HepG2 (cell line): ENCODE results near the gene FOXL3. TPM values are rescaled to one million over a fixed set of nuclear protein-coding genes. Genes with fewer than 3 reads are reported as not detected.

ENCODE experiments used
- ATAC-seq: fragments of 200-7000 bp; cut with Tn5 transposase; 3 replicates; pipeline ENCODE4 v1.9.1; 2020; ENCODE audit warnings: mild to moderate bottlenecking, moderate library complexity
- BruUV-seq: library from RNA; stranded (reverse); fragments of 400-500 nt; replicated peaks from 2 replicates; lab custom pipeline; 2021; lab: Mats Ljungman, UMichigan
- CTCF ChIA-PET: fragments of 300-600 bp; formaldehyde crosslinking; extraction: SDS; loops from one replicate; lab custom pipeline; 2021; ENCODE audit warnings: low total read pairs, inconsistent platforms, low intra/inter-chr PET ratio; lab: Yijun Ruan, JAX
- POLR2A ChIA-PET: fragments of 350-600 bp; sonication (Branson Sonifier 250); formaldehyde crosslinking; loops from one replicate; lab custom pipeline; 2020; ENCODE audit warnings: antibody characterized with exemption, inconsistent platforms; lab: Yijun Ruan, JAX
- DNase-seq: peaks from one replicate; pipeline ENCODE4 v3.0.0-alpha.2; 2015; ENCODE audit warnings: low spot score
- FAIRE-seq: peaks from 3 replicates; lab custom pipeline; 2011; peaks lifted over from hg19 to GRCh38; lab: Jason Lieb, UNC
- H2AFZ ChIP-seq: one replicate; pipeline ENCODE4 v1.6.1; 2011; ENCODE audit warnings: low read length, inconsistent platforms
- H3K27ac ChIP-seq: fragments of 300-600 bp; 3 replicates; pipeline ENCODE4 v1.8.0; 2011; ENCODE audit warnings: mixed run types, mild to moderate bottlenecking, mixed read lengths, low read length, inconsistent platforms; ENCODE audit not compliant: insufficient read depth; ENCODE audit errors: extremely low read length
- H3K27me3 ChIP-seq, 2 experiments: fragments of 200-600 bp in 1 of 2; 2 replicates in 1 of 2; 3 replicates in 1 of 2; pipeline versions ENCODE4 v1.6.0 to v1.8.0; 2011; ENCODE audit warnings: low read length in 2 of 2, mild to moderate bottlenecking in 2 of 2, moderate library complexity in 2 of 2, inconsistent platforms in 1 of 2; ENCODE audit not compliant: insufficient read depth in 2 of 2, control insufficient read depth in 1 of 2
- H3K36me3 ChIP-seq, 2 experiments: fragments of 200-600 bp in 1 of 2; replicated peaks in 1 of 2; 2 replicates in 1 of 2; 3 replicates in 1 of 2; pipeline versions ENCODE4 v1.5.1 to v1.8.0; 2011; ENCODE audit warnings: low read length in 2 of 2, inconsistent platforms in 1 of 2; ENCODE audit not compliant: insufficient read depth in 2 of 2, control insufficient read depth in 1 of 2
- H3K4me1 ChIP-seq: 2 replicates; pipeline ENCODE4 v1.5.1; 2012; ENCODE audit warnings: low read length, inconsistent platforms; ENCODE audit not compliant: insufficient read depth
- H3K4me2 ChIP-seq: 2 replicates; pipeline ENCODE4 v1.6.0; 2011; ENCODE audit warnings: low read depth, low read length, inconsistent platforms
- H3K4me3 ChIP-seq, 3 experiments: fragments of 200-600 bp in 1 of 3; sonication (generic), shearing (Covaris generic) in 1 of 3; replicated peaks in 1 of 3; 2 replicates each; pipeline ENCODE4 v1.5.1; 2011 to 2016; ENCODE audit warnings: low read length in 3 of 3, inconsistent platforms in 2 of 3, low read depth in 2 of 3, mild to moderate bottlenecking in 2 of 3, control low read depth in 1 of 3, mixed read lengths in 1 of 3; ENCODE audit not compliant: insufficient read depth in 1 of 3
- H3K79me2 ChIP-seq: one replicate; pipeline ENCODE4 v1.6.1; 2011; ENCODE audit warnings: low read length, inconsistent platforms; ENCODE audit not compliant: insufficient read depth
- H3K9ac ChIP-seq: 2 replicates; pipeline ENCODE4 v1.6.0; 2011; ENCODE audit warnings: mild to moderate bottlenecking, low read depth, low read length, inconsistent platforms; ENCODE audit not compliant: insufficient read depth
- H3K9me3 ChIP-seq: 2 replicates; pipeline ENCODE4 v1.5.1; 2012; ENCODE audit warnings: mild to moderate bottlenecking, low read length
- H4K20me1 ChIP-seq: 2 replicates; pipeline ENCODE4 v1.6.0; 2011; ENCODE audit warnings: inconsistent platforms, mild to moderate bottlenecking, low read length, moderate library complexity; ENCODE audit not compliant: insufficient read depth
- AGO1 ChIP-seq: fragments of 200-400 bp; formaldehyde crosslinking; IDR thresholded peaks from 2 replicates; pipeline ENCODE4 v1.6.1; 2017; ENCODE audit warnings: mild to moderate bottlenecking, low read depth, low read length, moderate library complexity; ENCODE audit not compliant: poor library complexity, severe bottlenecking
- AGO2 ChIP-seq: fragments of 200-400 bp; formaldehyde crosslinking; optimal IDR thresholded peaks from 2 replicates; pipeline ENCODE3; 2017; ENCODE audit warnings: mild to moderate bottlenecking, low read depth, low read length, moderate library complexity
- AKAP8 ChIP-seq: sonication (generic); formaldehyde crosslinking; IDR thresholded peaks from 2 replicates; pipeline ENCODE4 v1.5.1; 2020; ENCODE audit warnings: mild to moderate bottlenecking, missing genetic modification reagents
- CEBPG ChIP-seq: IDR thresholded peaks from 2 replicates; pipeline ENCODE4 v1.6.1; 2016
- KAT2B ChIP-seq: fragments of 150-350 bp; IDR thresholded peaks from 2 replicates; pipeline ENCODE4 v1.6.1; 2014; ENCODE audit warnings: low read depth, low read length, borderline replicate concordance
- KDM2A ChIP-seq: sonication (generic); formaldehyde crosslinking; IDR thresholded peaks from 2 replicates; pipeline ENCODE4 v1.4.0; 2020; ENCODE audit warnings: low read depth, missing genetic modification reagents, borderline replicate concordance
- NR2F1 ChIP-seq, 2 experiments: fragments of 450-650 bp in 1 of 2; formaldehyde crosslinking in 1 of 2; IDR thresholded peaks; 2 replicates each; pipeline versions ENCODE4 v1.5.0 to v1.6.1; 2016 to 2020; ENCODE audit warnings: mild to moderate bottlenecking in 1 of 2, missing compliant biosample characterization in 1 of 2, missing genetic modification reagents in 1 of 2, moderate library complexity in 1 of 2
- POLR2A ChIP-seq, 2 experiments: IDR thresholded peaks; 2 replicates each; pipeline ENCODE4 v1.6.1; 2011; ENCODE audit warnings: low read depth in 2 of 2, low read length in 2 of 2, mild to moderate bottlenecking in 1 of 2, moderate library complexity in 1 of 2; ENCODE audit not compliant: insufficient read depth in 1 of 2
- ZC3H13 ChIP-seq: sonication (generic); formaldehyde crosslinking; IDR thresholded peaks from 2 replicates; pipeline ENCODE4 v1.8.1; 2023; ENCODE audit warnings: mild to moderate bottlenecking, missing genetic modification reagents, moderate library complexity
- ZNF256 ChIP-seq: sonication (generic); formaldehyde crosslinking; conservative IDR thresholded peaks from 2 replicates; pipeline ENCODE4 v1.4.0; 2020; ENCODE audit warnings: missing genetic modification reagents
- ZNF768 ChIP-seq: sonication (generic); formaldehyde crosslinking; IDR thresholded peaks from 2 replicates; pipeline ENCODE4 v1.4.0; 2020; ENCODE audit warnings: missing genetic modification reagents
- ZNF816 ChIP-seq: sonication (generic); formaldehyde crosslinking; IDR thresholded peaks from 2 replicates; pipeline ENCODE4 v1.8.0; 2022; ENCODE audit warnings: missing genetic modification reagents, mild to moderate bottlenecking, borderline replicate concordance
- ZNF891 ChIP-seq: sonication (generic); formaldehyde crosslinking; IDR thresholded peaks from 2 replicates; pipeline ENCODE4 v1.5.0; 2020; ENCODE audit warnings: mild to moderate bottlenecking, missing genetic modification reagents
- ZSCAN20 ChIP-seq: sonication (generic); formaldehyde crosslinking; IDR thresholded peaks from 2 replicates; pipeline ENCODE4 v1.4.0; 2020; ENCODE audit warnings: missing genetic modification reagents, mild to moderate bottlenecking, borderline replicate concordance
- WGBS: methylation state at CpG from one replicate; pipeline ENCODE4 v1.1.6; 2017; ENCODE audit warnings: low lambda C conversion rate; 5-methylcytosine and 5-hydroxymethylcytosine counted together
- in situ Hi-C: cut with HindIII; loops from 2 replicates; pipeline ENCODE4 v1.10.0; 2017; ENCODE audit warnings: low pct_unique_long_range_greater_than_20kb; ENCODE audit not compliant: extremely low pct_ligation_motif_present
- intact Hi-C: fragments of 100-400 bp; cut with micrococcal nuclease; formaldehyde crosslinking; loops from one replicate; pipeline ENCODE4 v1.10.0; 2022; ENCODE audit not compliant: unreplicated experiment
- polyA plus RNA-seq, 8 experiments: library from polyadenylated mRNA; depleted of rRNA in 3 of 8; stranded (reverse) in 7 of 8; unstranded in 1 of 8; fragments of >200 nt; fragmentation: Illumina TruSeq in 4 of 8; extraction: Trizol in 4 of 8; gene quantifications; 2 replicates each; pipeline versions ENCODE4 v1.2.1 to v1.2.3, GENCODE V29; 2011 to 2016; ENCODE audit warnings: low read depth in 4 of 8, missing spikeins in 1 of 8, mixed read lengths in 1 of 8; ENCODE audit not compliant: insufficient read depth in 1 of 8
- total RNA-seq, 5 experiments: library from RNA; depleted of rRNA; stranded (reverse); fragments of >200 nt; fragmentation: Illumina TruSeq; extraction: Trizol; gene quantifications; 2 replicates each; pipeline ENCODE4 v1.2.3, GENCODE V29; 2016; ENCODE audit warnings: low read depth in 1 of 5
- TF ChIP-seq, protein P1 (sequence below): sonication (generic); formaldehyde crosslinking; IDR thresholded peaks from 2 replicates; pipeline ENCODE4 v1.5.0; 2020; ENCODE audit warnings: missing genetic modification reagents
- TF ChIP-seq, protein P2 (sequence below): sonication (generic); formaldehyde crosslinking; IDR thresholded peaks from 2 replicates; pipeline ENCODE4 v1.5.0; 2020; ENCODE audit warnings: missing genetic modification reagents, mild to moderate bottlenecking, borderline replicate concordance

Gene FOXL3
- total and polyA plus RNA-seq, 2 of the 13 experiments (the other 11 are each of a cell fraction or from before 2014, with no cell fraction given): not detected

DNA sequence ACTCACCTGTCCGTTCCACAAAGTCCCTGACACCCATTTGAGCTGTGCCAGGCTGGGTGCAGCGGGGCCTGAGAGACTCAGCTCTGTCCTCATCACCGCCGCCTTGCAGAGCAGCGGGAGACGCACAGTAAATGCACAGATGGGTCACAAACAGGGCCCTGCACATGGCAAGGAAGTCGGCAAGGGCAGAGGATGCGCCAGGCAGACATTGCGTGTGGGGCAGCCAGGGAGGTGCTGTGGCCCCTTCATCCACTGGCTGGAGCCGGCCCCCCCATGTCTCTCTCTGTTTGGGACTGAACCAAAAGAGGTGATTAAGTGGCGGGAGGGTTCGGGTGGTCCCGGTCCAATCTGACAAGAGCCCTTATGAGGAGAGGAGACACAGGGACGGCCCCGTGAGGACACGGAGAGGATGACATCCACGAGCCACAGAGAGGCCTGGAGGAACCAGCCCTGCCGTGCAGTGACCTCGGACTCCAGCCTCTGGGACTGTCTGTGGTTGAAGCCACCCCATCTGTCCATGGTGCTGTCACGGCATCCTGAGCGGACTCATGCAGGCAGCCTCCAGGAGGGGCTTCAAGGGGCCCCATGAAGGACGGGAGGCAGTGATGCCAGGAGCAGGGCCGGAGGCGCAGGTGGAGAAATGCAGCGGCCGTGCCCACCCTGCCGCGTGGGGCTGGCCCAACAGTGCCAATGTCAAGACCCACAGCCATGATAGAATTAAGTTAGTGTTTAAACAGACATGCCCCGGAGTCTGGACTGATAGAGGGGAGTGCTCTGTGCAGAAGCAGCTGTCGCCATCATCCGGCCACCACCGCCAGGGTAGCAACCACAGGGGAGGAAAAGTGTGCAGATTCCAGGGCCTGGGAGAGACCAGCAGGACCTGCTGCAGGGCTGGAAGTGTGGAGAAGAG is 28.4 kb upstream of the FOXL3 start:
- no peak for FAIRE-seq
- Histone ChIP-seq H3K36me3 (peaks cover 6 to 9% of the 10 kb centered on the region in 2 experiments; a peak in 3 of 5 replicates), H3K9me3 (peaks cover 28% of the 10 kb centered on the region), H3K4me3 (no peak overlapping the region), H3K79me2 (no peaks in the 10 kb centered on the region), H3K9ac (no peak overlapping the region), H3K4me1 (no peaks in the 10 kb centered on the region), H4K20me1 (no peaks in the 10 kb centered on the region), H3K4me2 (no peak overlapping the region), H3K27me3 (no peaks in the 10 kb centered on the region), H3K27ac (no peak overlapping the region), H2AFZ (no peak overlapping the region)
- intact Hi-C loops: no loop called here
- ATAC-seq: no peak; the same call in 2 of the 3 replicates
- 90% methylated on average over 28 of the region's 32 CpGs for WGBS
- no peak for TF ChIP-seq ZNF816 (CRISPR knock-in tag)
- peak; percentile 71; the same call in 1 of the 2 replicates for TF ChIP-seq ZC3H13 (CRISPR knock-in tag)
- TF ChIP-seq ZNF256: no peak
- TF ChIP-seq CEBPG: no peak
- TF ChIP-seq, protein P1, sequence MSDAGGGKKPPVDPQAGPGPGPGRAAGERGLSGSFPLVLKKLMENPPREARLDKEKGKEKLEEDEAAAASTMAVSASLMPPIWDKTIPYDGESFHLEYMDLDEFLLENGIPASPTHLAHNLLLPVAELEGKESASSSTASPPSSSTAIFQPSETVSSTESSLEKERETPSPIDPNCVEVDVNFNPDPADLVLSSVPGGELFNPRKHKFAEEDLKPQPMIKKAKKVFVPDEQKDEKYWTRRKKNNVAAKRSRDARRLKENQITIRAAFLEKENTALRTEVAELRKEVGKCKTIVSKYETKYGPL (CRISPR knock-in tag): no peak
- TF ChIP-seq ZNF768: no peak
- TF ChIP-seq POLR2A (IDR thresholded peaks at IDR 0.05; ENCODE audit: insufficient read depth in 1 of 2, low read depth in 2 of 2, low read length in 2 of 2): 0 out of 4 replicates have a peak, but pooled peaks of 1 of the 2 experiments have one; percentile 24
- no peak for TF ChIP-seq ZSCAN20 (CRISPR knock-in tag)
- peak; percentile 74 for TF ChIP-seq AGO2
- TF ChIP-seq, protein P2, sequence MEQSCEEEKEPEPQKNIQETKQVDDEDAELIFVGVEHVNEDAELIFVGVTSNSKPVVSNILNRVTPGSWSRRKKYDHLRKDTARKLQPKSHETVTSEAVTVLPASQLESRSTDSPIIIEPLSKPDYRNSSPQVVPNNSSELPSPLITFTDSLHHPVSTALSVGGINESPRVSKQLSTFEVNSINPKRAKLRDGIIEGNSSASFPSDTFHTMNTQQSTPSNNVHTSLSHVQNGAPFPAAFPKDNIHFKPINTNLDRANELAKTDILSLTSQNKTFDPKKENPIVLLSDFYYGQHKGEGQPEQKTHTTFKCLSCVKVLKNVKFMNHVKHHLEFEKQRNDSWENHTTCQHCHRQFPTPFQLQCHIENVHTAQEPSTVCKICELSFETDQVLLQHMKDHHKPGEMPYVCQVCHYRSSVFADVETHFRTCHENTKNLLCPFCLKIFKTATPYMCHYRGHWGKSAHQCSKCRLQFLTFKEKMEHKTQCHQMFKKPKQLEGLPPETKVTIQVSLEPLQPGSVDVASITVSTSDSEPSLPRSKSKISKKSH (CRISPR knock-in tag): no peak
- TF ChIP-seq AGO1: peak; percentile 98
- TF ChIP-seq NR2F1 (CRISPR knock-in tag; IDR thresholded peaks at IDR 0.05): no peak
- TF ChIP-seq KDM2A (CRISPR knock-in tag): 0 out of 2 replicates have a peak, but pooled peaks have one; percentile 11
- no peak for TF ChIP-seq ZNF891 (CRISPR knock-in tag)
- peak; percentile 76; the same call in 1 of the 2 replicates for TF ChIP-seq AKAP8 (CRISPR knock-in tag)
- no peak for TF ChIP-seq KAT2B
- POLR2A ChIA-PET: no interaction called here
- BruUV-seq: no TSS peak
- in situ Hi-C loops: no loop called here
- DNase-seq: no peak
- CTCF ChIA-PET: no interaction called here
